Stimulated activated CD4-positive, alpha-beta T cell treated with anti-CD3 and anti-CD28 coated beads, Interleukin-2, amount 100 ng/mL, for 24 hours (primary cell): ENCODE measurements around the gene TOMM40.

Experiments used
- DNase-seq, 2 donors: peaks; one replicate each; pipeline ENCODE4 v3.0.0-alpha.2; 2020

Gene TOMM40

GRCh38 chr19:44931541-44931940 lies 40.5 kb downstream of the TOMM40 start:
- DNase-seq = no peak

GRCh38 chr19:44939668-44940067 lies 48.6 kb downstream of the TOMM40 start:
- DNase-seq = no peak

GRCh38 chr19:44942067-44942571 lies 51.1 kb downstream of the TOMM40 start, which contains the start of gene APOC4:
Gene APOC4 (plus strand): TSS chr19:44942237. CDS start chr19:44942278, 41 bp downstream.
- DNase-seq = no peak

GRCh38 chr19:44943801-44944249 lies 52.8 kb downstream of the TOMM40 start:
- no peak for DNase-seq

GRCh38 chr19:44947041-44947581 lies 56.1 kb downstream of the TOMM40 start:
- no peak for DNase-seq

GRCh38 chr19:44948237-44948636 lies 57.2 kb downstream of the TOMM40 start:
- DNase-seq = no peak

GRCh38 chr19:44948763-44949374 lies 57.8 kb downstream of the TOMM40 start:
- DNase-seq = no peak

- DNase-seq = no peak
Measured at GRCh38 chr19:44949550-44949949, 58.5 kb downstream of the TOMM40 start.

GRCh38 chr19:44951179-44952159 lies 60.4 kb downstream of the TOMM40 start:
- DNase-seq = peak; percentile 44 to 64
